Heart left ventricle (tissue), 16 donors: Measurements from ENCODE around the gene SHC4. TPM values are rescaled to one million over a fixed set of nuclear protein-coding genes. Genes with fewer than 3 reads are reported as not detected.

ENCODE experiments used
- ATAC-seq, 4 donors: fragments of 200-7000 bp; cut with Tn5 transposase; one replicate each; pipeline ENCODE4 v1.9.1; 2020 to 2022; ENCODE audit warnings: moderate library complexity in 4 of 4, mild to moderate bottlenecking in 3 of 4, moderate number of reproducible peaks in 1 of 4
- DNase-seq, 5 donors: peaks; one replicate each; pipeline ENCODE4 v3.0.0-alpha.2; 2020
- H3K27ac ChIP-seq, 12 donors: fragments of 200-600 bp; sonication (generic) in 4 of 12; one replicate each; pipeline versions ENCODE4 v1.5.0 to v1.8.0; 2016 to 2022; ENCODE audit warnings: mild to moderate bottlenecking in 2 of 12
- H3K27me3 ChIP-seq, 9 donors: fragments of 200-600 bp; sonication (generic) in 2 of 9; one replicate each; pipeline versions ENCODE4 v1.5.1 to v1.8.0; 2016 to 2022; ENCODE audit warnings: mild to moderate bottlenecking in 3 of 9
- H3K36me3 ChIP-seq, 9 donors: fragments of 200-600 bp; sonication (generic) in 2 of 9; one replicate each; pipeline versions ENCODE4 v1.5.0 to v1.8.0; 2018 to 2022; ENCODE audit warnings: mild to moderate bottlenecking in 2 of 9
- H3K4me1 ChIP-seq, 12 donors: fragments of 200-600 bp; sonication (generic) in 4 of 12; one replicate each; pipeline versions ENCODE4 v1.5.0 to v1.8.0; 2016 to 2022; ENCODE audit warnings: mild to moderate bottlenecking in 3 of 12
- H3K4me3 ChIP-seq, 12 donors: fragments of 200-600 bp; sonication (generic) in 4 of 12; one replicate each; pipeline versions ENCODE4 v1.5.0 to v1.8.0; 2017 to 2022; ENCODE audit warnings: mild to moderate bottlenecking in 9 of 12, moderate library complexity in 4 of 12
- H3K9me3 ChIP-seq, 12 donors: fragments of 200-600 bp; sonication (generic) in 4 of 12; one replicate each; pipeline versions ENCODE4 v1.5.0 to v1.8.0; 2016 to 2022; ENCODE audit warnings: mild to moderate bottlenecking in 1 of 12
- POLR2A ChIP-seq, 2 donors: fragments of 450-650 bp; IDR thresholded peaks; one replicate each; pipeline ENCODE4 v1.6.1; 2017; ENCODE audit warnings: antibody characterized with exemption in 2 of 2, mild to moderate bottlenecking in 2 of 2, moderate library complexity in 2 of 2
- WGBS, 4 donors: extraction: QIAGEN DNeasy Blood & Tissue Kit in 2 of 4; methylation state at CpG; one replicate each; pipeline versions ENCODE4 v1.1.5 to v1.1.7; 2013 to 2018; 5-methylcytosine and 5-hydroxymethylcytosine counted together
- intact Hi-C, 10 donors: fragments of 100-400 bp; cut with DNase I; formaldehyde crosslinking; loops; one replicate each; pipeline versions ENCODE4 v1.11.1 to v1.14.2; 2022
- polyA plus RNA-seq, 2 donors: library from polyadenylated mRNA; stranded (reverse); fragments of 200-250 nt; gene quantifications; one replicate each; pipeline ENCODE4 v1.2.3, GENCODE V29; 2013
- total RNA-seq, 9 donors: library from RNA; depleted of rRNA in 2 of 9; stranded (reverse); fragments of >200 nt in 2 of 9; fragmentation: NEBNext Ultra II Directional in 3 of 9; extraction: Animal tissue kit (Norgen Biotek cat#: 25700) in 3 of 9; gene quantifications; one replicate each; pipeline versions ENCODE4 v1.1.0 to v1.2.4, GENCODE V29; 2016 to 2023
- TF ChIP-seq, protein P1 (sequence below), 12 donors: fragments of 200-600 bp; sonication (generic) in 4 of 12; IDR thresholded peaks; one replicate each; pipeline versions ENCODE4 v1.5.0 to v1.8.0; 2018 to 2022; ENCODE audit warnings: antibody characterized with exemption in 12 of 12, mild to moderate bottlenecking in 5 of 12
- donor health status: ischemic (EF 13 %, LVEDD 7.1; RV severe dilation, severe dysfunction).
- donor health status: healthy with polysubstance abuse.
- donor health status: DM: no; HTN: yes; CAD: no.
- donor health status: DM: no; HTN: no; CAD: no.
- donor health status: ischemic (EF 25% LVEDD 6.9; RV normal size, moderate dysfunction).
- donor health status: ischemic (EF 25% LVEDD 5.7; RV mildly dilated, moderate dysfunction).
- donor health status: healthy.
- donor health status: DM: yes; HTN: yes; CAD: no.
- donor health status: ischemic (EF 35%, LVEDD 5.7; RV mildly dilated, moderate dysfunction).
- donor health status: nonischemic (EF 11% LVEDD 7.7; RV severe dilation, severe dysfunction).
- donor health status: DM: yes; HTN: yes; CAD: no.
- donor health status: PGD.
- donor health status: ischemic (EF 29% LVEDD 5.4; RV normal size, mild dysfunction).
- donor health status: nonischemic (EF 23%, LVEDD 6.1; RV moderate dilation, normal function).

SHC4 gene
- total and polyA plus RNA-seq, 11 donors: 1.3 to 4.1 (median 2.2) TPM

DNA sequence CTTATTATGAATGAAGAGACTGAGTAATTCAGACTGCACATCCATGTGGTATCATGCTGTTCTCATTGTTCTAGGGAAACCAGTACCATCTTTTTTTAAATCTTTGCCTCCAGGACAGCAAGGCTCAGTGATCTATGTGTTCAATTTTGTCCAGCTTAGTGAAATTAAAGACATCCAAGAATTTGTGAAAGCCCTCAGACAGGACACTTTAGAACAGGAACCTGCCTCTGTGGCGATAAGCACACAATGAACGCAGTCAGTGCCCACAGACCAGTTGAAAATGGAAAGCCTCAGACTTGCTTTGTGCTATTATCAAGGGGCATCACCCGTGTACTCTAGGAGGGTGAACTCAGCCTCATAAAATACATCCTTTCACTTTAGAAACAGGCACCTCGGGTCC lies 65.7 kb downstream of the SHC4 start:
- TF ChIP-seq, protein P1, sequence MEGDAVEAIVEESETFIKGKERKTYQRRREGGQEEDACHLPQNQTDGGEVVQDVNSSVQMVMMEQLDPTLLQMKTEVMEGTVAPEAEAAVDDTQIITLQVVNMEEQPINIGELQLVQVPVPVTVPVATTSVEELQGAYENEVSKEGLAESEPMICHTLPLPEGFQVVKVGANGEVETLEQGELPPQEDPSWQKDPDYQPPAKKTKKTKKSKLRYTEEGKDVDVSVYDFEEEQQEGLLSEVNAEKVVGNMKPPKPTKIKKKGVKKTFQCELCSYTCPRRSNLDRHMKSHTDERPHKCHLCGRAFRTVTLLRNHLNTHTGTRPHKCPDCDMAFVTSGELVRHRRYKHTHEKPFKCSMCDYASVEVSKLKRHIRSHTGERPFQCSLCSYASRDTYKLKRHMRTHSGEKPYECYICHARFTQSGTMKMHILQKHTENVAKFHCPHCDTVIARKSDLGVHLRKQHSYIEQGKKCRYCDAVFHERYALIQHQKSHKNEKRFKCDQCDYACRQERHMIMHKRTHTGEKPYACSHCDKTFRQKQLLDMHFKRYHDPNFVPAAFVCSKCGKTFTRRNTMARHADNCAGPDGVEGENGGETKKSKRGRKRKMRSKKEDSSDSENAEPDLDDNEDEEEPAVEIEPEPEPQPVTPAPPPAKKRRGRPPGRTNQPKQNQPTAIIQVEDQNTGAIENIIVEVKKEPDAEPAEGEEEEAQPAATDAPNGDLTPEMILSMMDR (IDR thresholded peaks at IDR 0.05): no peak
- no peak for TF ChIP-seq POLR2A (IDR thresholded peaks at IDR 0.05)
- Histone ChIP-seq H3K4me3 (peak overlapping the region in 1 of 12 donors; percentile 49), H3K4me1 (peaks cover 0 to 6% (median 0%) of the 10 kb centered on the region in 12 donors), H3K9me3 (no peaks in the 10 kb centered on the region), H3K27me3 (no peaks in the 10 kb centered on the region), H3K27ac (peak overlapping the region in 5 of 12 donors; percentile 8 to 73 (median 63)), H3K36me3 (no peaks in the 10 kb centered on the region)
- ATAC-seq (no peak), DNase-seq (no peak)
- 54 to 70% (median 66%) methylated on average over 4 of the region's 4 CpGs for WGBS, 4 donors
- intact Hi-C loops: no loop called here

DNA sequence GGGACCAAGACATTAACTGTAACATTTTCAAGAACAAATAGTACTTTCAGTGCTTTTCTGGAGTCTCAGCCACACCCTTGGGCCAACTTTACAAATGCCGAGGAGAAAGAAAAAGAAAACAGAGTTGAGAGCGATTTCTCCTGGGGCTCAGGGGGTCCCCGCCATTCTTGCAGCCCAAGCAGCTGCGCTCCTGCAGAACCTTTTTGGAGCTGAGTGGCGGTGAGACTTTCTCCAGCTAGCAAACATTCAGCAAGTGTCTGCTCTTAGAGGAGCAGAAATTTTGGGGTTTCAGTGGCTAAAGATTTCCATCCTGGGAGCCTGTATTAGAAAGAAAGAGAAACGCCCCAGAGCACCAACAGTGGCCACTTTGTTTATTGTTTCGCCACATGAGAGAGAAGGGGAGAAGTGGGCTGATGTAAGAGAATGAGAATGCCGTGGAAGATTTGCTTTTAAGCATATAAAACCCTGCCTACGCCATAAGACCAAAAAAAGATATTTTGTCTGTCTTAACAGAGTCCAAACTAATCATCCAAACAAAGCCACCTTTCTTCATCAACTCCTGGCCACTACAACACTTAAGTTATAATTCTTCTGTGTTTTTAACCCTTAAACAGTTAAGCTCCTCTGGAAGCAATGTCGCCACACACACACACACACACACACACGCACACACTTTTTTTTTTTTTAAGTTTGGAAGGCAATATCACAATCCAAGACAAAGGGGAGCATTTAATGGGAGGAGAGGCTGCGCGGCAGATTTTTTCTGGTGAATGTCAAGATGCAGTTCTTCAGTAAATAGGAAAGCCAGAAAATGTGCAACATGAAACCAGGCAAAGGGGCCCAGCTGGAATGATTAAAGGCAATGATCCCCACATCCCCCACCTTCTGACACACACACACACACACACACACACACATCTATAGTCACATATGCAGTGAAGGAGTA lies 66.6 kb downstream of the SHC4 start:
- Histone ChIP-seq H3K27ac (peak overlapping the region; percentile 19 to 73 (median 48)), H3K4me1 (peaks cover 0 to 6% (median 0%) of the 10 kb centered on the region in 12 donors), H3K27me3 (no peaks in the 10 kb centered on the region), H3K4me3 (peak overlapping the region in 8 of 12 donors; percentile 19 to 49 (median 28)), H3K9me3 (no peaks in the 10 kb centered on the region), H3K36me3 (no peaks in the 10 kb centered on the region)
- TF ChIP-seq, protein P1 (IDR thresholded peaks at IDR 0.05): no peak
- TF ChIP-seq POLR2A (IDR thresholded peaks at IDR 0.05): no peak
- intact Hi-C loops: no loop called here
- 47 to 57% (median 51%) methylated on average over 13 of the region's 13 CpGs for WGBS, 4 donors
- ATAC-seq (peak; percentile 28 to 75 (median 59)), DNase-seq (no peak)

DNA sequence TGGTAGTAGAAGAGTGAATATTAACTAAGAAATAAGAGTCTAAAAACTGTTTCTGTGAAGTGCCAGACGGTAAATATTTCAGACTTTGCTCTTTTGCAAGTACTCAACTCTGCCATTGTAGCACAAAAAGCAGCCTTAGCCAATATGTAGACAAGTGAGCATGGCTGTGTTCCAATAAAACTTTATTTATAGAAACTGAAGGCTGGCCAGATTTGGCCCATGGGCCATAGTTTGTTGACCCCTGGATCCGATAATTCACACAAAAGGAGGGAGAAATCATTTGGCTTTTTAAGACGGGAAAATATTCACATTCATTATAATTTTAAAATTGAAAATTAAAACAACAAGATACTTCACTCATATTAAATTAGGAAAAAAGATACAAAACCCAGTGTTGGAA lies 70.4 kb downstream of the SHC4 start:
- no peak overlapping the region for H3K4me3 ChIP-seq
- no peak for ATAC-seq
- no peak overlapping the region for H3K27ac ChIP-seq
- H3K36me3 ChIP-seq: no peaks in the 10 kb centered on the region
- no peak for TF ChIP-seq POLR2A (IDR thresholded peaks at IDR 0.05)
- TF ChIP-seq, protein P1 (IDR thresholded peaks at IDR 0.05): no peak
- no peaks in the 10 kb centered on the region for H3K27me3 ChIP-seq
- intact Hi-C loops: no loop called here
- WGBS, 4 donors: 64 to 84% (median 77%) methylated on average over 3 of the region's 3 CpGs
- peaks cover 0 to 6% (median 0%) of the 10 kb centered on the region in 12 donors for H3K4me1 ChIP-seq
- no peaks in the 10 kb centered on the region for H3K9me3 ChIP-seq
- no peak for DNase-seq

DNA sequence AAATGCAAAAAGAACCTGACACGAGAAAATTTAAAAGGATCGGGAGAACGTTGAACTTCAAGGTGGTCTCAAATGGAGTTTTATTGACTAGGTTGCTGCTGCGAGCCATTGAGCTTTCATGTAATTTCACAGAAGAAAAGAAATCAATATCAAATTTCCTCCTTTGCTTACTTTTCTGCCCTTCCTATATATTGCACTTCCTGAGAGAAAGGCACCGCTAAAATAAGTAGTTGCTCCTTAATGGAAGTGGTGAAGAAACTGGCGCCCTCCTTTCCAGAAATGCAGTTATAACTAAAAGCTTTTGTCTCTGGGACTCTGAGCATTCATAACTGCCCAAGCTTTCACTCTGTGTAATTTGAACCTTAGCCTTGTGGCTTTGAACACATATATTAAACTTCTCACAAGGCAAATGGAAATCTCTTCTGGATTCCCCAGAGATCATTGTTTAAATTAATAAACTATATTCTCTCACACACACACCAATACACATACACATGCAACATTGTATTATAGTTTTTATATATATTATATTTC lies 72.4 kb downstream of the SHC4 start:
- intact Hi-C loops: no loop called here
- Histone ChIP-seq H3K36me3 (no peaks in the 10 kb centered on the region), H3K27ac (no peak overlapping the region), H3K4me1 (peaks cover 0 to 5% (median 0%) of the 10 kb centered on the region in 12 donors), H3K4me3 (no peak overlapping the region), H3K27me3 (no peaks in the 10 kb centered on the region), H3K9me3 (no peaks in the 10 kb centered on the region)
- TF ChIP-seq, protein P1 (IDR thresholded peaks at IDR 0.05): no peak
- TF ChIP-seq POLR2A (IDR thresholded peaks at IDR 0.05): no peak
- ATAC-seq (no peak), DNase-seq (no peak)
- WGBS, 4 donors: 82 to 86% (median 85%) methylated on average over 6 of the region's 6 CpGs
